DND-41 (cell line): Measurements from ENCODE around the gene PLXNA4.

Experiments used
- EZH2 ChIP-seq: IDR thresholded peaks from 3 replicates; pipeline ENCODE4 v1.6.1; 2012; ENCODE audit warnings: borderline replicate concordance, low read depth, mild to moderate bottlenecking, moderate library complexity, low read length, inconsistent platforms; ENCODE audit not compliant: severe bottlenecking
- TF ChIP-seq, protein P1 (sequence below): IDR thresholded peaks from 2 replicates; pipeline ENCODE4 v1.5.1; 2012; ENCODE audit warnings: borderline replicate concordance, low read length, moderate library complexity, mild to moderate bottlenecking; ENCODE audit not compliant: poor library complexity, severe bottlenecking; ENCODE audit errors: extremely low read depth

DNA sequence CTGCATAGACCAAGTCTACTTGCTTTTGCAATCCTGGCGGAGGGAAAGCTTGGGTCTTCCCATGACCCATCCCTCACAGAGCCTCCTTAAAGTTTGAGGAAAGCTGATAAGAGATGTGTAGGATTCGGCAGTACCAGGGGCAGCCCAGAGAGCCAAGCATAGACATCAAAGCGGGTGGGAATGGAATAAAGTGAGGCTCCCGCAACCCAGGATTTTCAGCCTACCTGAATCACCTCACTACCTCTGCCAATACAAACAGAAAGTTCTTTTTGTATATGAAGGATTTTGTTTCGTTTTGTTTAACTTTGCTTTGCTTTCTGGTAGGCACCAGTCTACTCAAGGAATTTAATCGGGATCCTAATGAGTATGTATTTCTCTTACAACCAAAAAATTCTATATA, 451.7 kb downstream of the PLXNA4 start:
- TF ChIP-seq, protein P1, sequence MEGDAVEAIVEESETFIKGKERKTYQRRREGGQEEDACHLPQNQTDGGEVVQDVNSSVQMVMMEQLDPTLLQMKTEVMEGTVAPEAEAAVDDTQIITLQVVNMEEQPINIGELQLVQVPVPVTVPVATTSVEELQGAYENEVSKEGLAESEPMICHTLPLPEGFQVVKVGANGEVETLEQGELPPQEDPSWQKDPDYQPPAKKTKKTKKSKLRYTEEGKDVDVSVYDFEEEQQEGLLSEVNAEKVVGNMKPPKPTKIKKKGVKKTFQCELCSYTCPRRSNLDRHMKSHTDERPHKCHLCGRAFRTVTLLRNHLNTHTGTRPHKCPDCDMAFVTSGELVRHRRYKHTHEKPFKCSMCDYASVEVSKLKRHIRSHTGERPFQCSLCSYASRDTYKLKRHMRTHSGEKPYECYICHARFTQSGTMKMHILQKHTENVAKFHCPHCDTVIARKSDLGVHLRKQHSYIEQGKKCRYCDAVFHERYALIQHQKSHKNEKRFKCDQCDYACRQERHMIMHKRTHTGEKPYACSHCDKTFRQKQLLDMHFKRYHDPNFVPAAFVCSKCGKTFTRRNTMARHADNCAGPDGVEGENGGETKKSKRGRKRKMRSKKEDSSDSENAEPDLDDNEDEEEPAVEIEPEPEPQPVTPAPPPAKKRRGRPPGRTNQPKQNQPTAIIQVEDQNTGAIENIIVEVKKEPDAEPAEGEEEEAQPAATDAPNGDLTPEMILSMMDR: no peak
- TF ChIP-seq EZH2: no peak
